Body of pancreas (tissue), 4 donors: ENCODE data around the gene CD86.

Source experiments
- POLR2A ChIP-seq, 3 donors: fragments of 450-650 bp; IDR thresholded peaks; one replicate each; pipeline ENCODE4 v1.6.1; 2016; ENCODE audit warnings: antibody characterized with exemption in 3 of 3, mild to moderate bottlenecking in 2 of 3
- TF ChIP-seq, protein P1 (sequence below), 7 experiments: fragments of 450-650 bp in 4 of 7; fragments of 200-600 bp in 3 of 7; sonication (generic) in 3 of 7; IDR thresholded peaks; one replicate each; pipeline ENCODE4 v1.5.1; 2016 to 2019; ENCODE audit warnings: antibody characterized with exemption in 7 of 7

DNA sequence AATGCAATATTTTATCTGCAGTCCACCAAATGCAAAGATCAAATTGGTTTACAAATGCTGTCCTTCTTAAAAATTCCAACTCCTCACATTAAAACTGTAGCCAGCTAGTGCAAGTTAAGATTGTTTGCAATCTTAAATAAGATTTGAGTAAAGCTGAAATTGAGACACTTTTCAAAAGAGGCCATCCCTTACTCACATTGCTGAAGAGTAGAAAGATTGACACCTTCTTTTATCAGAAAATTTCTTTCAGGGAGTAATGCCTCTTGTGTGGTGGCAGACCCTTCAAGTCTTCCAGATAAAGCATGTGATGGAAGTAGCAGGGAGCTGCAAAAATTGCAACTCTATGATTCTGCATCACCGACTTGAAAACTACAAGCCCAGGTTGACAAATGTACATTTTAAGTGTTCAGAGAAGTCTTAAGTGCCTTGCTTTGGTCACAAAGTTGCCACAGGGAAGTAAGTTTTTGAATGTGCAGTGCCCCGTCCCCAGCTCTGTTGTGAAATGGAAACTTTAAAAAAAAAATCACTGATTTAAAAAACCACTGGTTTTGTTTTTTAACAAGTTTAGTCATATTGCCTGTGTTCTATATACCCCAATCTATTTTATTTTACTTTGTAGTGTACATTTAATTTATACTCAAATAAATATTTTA is 12.6 kb downstream of the CD86 start:
- TF ChIP-seq POLR2A (IDR thresholded peaks at IDR 0.05): no peak
- TF ChIP-seq, protein P1, sequence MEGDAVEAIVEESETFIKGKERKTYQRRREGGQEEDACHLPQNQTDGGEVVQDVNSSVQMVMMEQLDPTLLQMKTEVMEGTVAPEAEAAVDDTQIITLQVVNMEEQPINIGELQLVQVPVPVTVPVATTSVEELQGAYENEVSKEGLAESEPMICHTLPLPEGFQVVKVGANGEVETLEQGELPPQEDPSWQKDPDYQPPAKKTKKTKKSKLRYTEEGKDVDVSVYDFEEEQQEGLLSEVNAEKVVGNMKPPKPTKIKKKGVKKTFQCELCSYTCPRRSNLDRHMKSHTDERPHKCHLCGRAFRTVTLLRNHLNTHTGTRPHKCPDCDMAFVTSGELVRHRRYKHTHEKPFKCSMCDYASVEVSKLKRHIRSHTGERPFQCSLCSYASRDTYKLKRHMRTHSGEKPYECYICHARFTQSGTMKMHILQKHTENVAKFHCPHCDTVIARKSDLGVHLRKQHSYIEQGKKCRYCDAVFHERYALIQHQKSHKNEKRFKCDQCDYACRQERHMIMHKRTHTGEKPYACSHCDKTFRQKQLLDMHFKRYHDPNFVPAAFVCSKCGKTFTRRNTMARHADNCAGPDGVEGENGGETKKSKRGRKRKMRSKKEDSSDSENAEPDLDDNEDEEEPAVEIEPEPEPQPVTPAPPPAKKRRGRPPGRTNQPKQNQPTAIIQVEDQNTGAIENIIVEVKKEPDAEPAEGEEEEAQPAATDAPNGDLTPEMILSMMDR (IDR thresholded peaks at IDR 0.05): no peak
